Activated CD8-positive, alpha-beta memory T cell treated with anti-CD3 and anti-CD28 coated beads for 36 hours (primary cell): Measurements from ENCODE around the gene RASSF1. TPM values are rescaled to one million over a fixed set of nuclear protein-coding genes. Genes with fewer than 3 reads are reported as not detected.
"Not testable (repeated sequence)": the region's sequence is repeated elsewhere in the genome, so short reads cannot be mapped to it uniquely, and the experiment has no call there.

Source experiments
- CTCF ChIA-PET: fragments of 350-600 bp; sonication (Branson Sonifier 250); formaldehyde crosslinking; loops from one replicate; lab custom pipeline; 2021; ENCODE audit warnings: antibody characterized with exemption; lab: Charles Lee
- POLR2A ChIA-PET: fragments of 350-600 bp; sonication (Branson Sonifier 250); formaldehyde crosslinking; loops from one replicate; lab custom pipeline; 2021; ENCODE audit warnings: antibody characterized with exemption; lab: Charles Lee
- total RNA-seq, 2 experiments: library from RNA; stranded (reverse); gene quantifications; one replicate each; pipeline ENCODE4 v1.2.3, GENCODE V29; 2021

Gene RASSF1
- total RNA-seq, 2 experiments from 2014 or later, result 68.2 to 72.5 TPM

DNA sequence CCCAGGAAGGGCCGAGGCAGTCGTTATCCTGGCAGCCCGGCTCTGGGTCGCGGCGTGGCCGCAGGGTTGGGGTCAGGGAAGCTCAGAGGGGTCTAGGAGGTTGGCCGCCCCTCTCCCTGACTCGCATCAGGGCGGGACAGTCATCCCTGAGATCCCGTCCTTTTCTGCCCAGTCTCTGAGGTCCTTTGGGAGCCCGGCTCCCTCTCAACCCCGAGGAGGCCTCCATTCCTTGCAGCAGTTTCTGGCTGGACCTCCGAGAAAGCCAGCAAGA, 18.6 kb downstream of the RASSF1 start:
- POLR2A ChIA-PET, result interaction anchor here (1.0 to 2.8 kb wide), 2 partner anchors 15 to 23 kb away, joined by 4 to 6 read pairs; partner anchors contain the start of genes HYAL3 and NAA80
- CTCF ChIA-PET, result interaction anchor here (0.6 to 1.9 kb wide), 9 partner anchors 12 to 34 kb away, joined by 3 to 6 read pairs (median 3); partner anchors contain the start of genes HYAL3 and NAA80

DNA sequence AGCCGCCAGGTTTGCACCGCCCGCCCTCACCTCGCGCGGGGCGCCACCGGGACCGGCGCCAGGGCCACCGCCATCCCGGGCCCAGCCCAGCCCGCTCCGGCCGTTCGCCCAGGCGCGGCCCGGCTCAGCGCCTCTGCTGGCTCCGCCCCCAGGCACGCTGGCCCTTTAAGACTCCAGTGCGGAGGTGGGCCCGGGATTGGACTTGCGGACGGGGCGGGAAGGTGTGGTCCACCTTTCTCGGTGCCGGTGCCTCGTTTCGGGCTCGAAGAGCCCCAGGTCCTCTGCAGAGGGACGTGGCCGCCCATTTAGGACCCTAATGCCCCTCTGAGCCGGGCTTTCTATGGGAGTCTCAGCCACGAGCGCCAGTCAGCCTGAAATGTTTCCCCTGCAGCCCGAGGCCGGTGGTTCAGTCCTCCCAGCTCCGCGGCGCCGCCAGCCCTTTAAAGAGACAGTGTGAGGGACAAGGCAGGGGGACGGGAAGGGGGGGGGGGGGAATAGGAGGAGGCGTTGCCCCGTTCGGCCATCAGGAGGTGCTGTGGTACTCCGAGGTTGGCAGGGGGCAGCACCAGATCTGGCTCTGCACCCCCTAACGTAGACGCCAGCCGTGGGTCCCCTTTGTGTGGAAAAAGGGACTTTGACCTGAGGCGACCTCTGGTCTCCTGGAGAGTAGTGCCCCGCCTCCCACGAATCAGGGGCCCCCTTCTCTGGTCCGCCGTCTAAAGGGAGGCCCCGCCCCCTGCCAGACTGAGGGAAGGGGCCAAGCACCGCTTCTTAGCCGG, 19.1 kb downstream of the RASSF1 start:
- POLR2A ChIA-PET, result interaction anchor here (1.0 to 2.8 kb wide), 3 partner anchors 15 to 30 kb away, joined by 3 to 6 read pairs (median 4); partner anchors contain the start of genes HYAL3, IFRD2 and NAA80
- CTCF ChIA-PET, result interaction anchor here (0.6 to 1.9 kb wide), 8 partner anchors 12 to 34 kb away, joined by 3 to 6 read pairs (median 4); partner anchors contain the start of genes HYAL3 and NAA80

DNA sequence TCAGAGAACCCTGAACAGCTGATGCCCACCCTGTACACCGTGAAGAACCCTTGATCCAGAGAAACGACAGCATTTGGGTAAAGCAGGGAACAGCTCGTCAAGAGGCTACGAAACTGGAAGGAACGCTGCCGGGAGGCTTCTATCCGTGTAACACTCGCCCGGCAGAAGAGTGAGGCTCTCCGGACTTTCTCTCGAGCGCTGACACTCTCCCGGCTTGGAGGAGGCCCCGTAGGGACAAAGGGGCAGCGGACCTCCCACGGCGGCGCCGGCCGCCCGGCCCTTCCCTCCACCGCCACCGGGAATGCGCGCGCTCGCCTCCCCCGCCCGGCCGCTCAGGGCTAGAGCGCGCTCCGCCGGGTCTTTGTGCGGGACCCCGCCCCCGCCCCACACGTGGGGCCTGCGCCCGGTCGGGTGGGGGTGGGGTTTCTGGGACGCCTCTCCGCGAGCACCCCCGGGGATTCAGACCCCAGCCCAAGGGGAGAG, 19.7 kb downstream of the RASSF1 start:
- CTCF ChIA-PET, result interaction anchor here (0.7 to 1.9 kb wide), 4 partner anchors 14 to 74 kb away, joined by 3 to 6 read pairs (median 4); partner anchors contain the start of genes HYAL3 and NAA80
- POLR2A ChIA-PET, result interaction anchor here (0.5 to 2.8 kb wide), 5 partner anchors 16 to 83 kb away, joined by 3 to 6 read pairs (median 3); partner anchors contain the start of genes HYAL3, IFRD2 and NAA80

DNA sequence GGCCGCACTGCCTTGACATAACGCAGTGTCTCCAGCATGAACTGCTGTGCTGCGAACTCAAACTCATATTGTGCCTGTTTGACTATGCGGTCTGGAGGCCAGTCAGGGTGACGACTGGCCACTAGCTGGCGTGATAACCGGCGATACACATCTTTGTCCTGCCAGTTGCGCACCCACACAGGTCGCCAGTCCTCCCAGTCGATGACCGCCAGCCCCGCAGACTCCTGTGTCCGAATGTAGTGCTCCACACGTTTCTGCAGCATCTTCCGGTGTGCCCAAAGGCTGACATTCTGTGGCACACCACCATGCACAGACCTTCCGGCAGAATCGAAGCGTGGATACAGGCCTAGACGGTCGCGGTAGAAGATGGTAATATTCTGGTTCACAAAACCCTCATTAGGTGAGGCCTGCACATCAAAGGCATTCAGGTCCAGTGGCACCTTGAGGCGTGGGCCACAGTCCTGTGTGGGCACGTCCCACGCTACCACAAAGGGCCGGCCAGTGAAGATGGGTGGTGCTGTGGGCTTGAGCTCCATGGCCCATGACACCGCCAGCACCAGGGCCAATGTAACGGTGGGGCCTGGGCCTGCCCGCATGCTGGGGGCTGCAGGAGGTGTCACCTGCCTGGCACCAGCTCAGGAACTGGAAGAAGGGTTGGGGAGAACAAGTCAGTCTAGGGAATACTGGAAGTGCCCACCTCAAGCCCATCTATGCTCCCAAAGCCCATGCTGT, 20.6 kb downstream of the RASSF1 start:
- ChIA-PET POLR2A (interaction anchor here (0.5 to 2.8 kb wide), 4 partner anchors 17 to 82 kb away, joined by 3 to 6 read pairs (median 3); partner anchors contain the start of genes HYAL3, IFRD2 and NAA80), CTCF (interaction anchor here (0.6 to 1.8 kb wide), 3 partner anchors 21 to 174 kb away, joined by 3 to 5 read pairs (median 3); partner anchors contain the start of genes HYAL3 and NAA80)

DNA sequence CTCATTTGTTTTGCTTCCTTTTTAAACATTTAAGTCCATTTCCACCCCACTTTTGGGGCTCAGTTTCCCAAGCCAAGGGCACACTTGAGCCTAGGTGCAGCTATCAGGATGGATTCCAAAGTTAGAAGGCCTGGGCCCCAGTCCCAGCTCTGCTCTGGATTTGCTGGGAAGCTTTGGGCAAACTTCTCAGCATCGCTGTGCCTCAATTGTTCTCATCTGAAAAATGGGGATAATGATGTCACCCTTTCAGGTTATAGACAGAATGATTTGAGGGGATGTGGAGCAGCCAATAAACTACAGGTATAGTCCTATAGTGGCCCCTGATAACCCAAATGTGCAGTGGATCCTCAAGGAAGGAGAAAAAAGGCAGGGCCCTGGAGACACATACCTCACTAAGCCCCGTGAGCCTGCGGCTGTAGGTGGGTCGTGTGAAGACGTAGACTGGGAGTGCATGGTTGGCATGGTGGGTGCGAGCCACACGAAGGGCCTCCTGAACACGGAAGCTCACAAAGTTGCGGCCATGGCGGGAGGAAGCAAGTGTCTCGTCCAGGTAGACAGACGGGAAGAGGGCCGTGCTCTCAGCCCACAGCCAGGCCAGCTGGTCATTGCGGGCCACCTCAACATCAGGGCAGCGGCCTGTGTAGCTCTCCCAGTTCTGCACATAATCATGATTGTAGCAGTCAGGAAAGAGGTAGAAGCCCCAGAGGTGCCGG, 21.3 kb downstream of the RASSF1 start:
- CTCF ChIA-PET, result no interaction called here
- POLR2A ChIA-PET, result interaction anchor here (1.5 kb wide), 1 partner anchor 15 kb away, joined by 3 read pairs; no protein-coding TSS in a partner anchor

DNA sequence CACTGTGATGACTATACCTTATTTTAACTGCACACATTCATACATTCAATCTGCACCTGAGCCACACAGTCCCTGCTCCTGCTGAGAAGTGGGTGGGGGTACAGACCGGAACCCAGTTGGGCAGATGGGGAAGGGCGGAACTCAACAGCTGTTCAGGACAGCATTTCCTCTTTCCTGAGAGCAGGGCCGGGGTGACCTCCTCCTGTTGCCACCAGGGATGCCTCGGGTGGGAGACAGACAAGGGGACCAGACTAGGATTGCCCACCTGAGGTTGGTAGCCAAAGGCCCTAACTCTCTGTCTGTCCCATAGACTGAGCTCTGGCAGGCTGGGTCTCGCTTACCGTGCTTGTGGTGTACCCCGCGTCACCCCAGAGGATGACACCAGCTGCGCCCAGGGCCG, 22.0 kb downstream of the RASSF1 start:
- CTCF ChIA-PET, result interaction anchor here (0.6 kb wide), 1 partner anchor 34 kb away, joined by 5 read pairs; no protein-coding TSS in a partner anchor
- POLR2A ChIA-PET, result interaction anchor here (1.5 kb wide), 1 partner anchor 16 kb away, joined by 3 read pairs; no protein-coding TSS in a partner anchor

DNA sequence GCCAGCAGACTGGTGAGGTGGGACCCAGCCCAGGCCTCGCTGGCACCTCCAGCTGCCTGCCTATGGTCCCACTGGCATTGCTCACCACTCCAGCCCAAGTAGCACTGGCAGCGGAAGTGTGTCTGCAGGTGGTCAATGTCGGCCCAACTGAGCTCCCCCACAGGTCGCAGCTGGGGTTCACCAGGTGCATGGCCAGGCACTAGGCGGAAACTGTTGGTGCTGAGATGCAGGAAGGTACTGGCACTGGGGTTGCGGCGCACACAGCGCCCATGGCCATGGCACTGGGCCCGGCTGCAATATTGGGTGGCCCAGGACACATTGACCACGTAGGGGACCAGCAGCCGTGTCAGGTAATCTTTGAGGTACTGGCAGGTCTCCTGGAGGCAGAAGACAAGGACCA, 22.5 kb downstream of the RASSF1 start:
- CTCF ChIA-PET, result interaction anchor here (0.6 kb wide), 1 partner anchor 35 kb away, joined by 5 read pairs; no protein-coding TSS in a partner anchor
- POLR2A ChIA-PET, result interaction anchor here (0.5 to 1.5 kb wide), 2 partner anchors 16 to 251 kb away, joined by 3 read pairs; partner anchors contain the start of gene HEMK1

DNA sequence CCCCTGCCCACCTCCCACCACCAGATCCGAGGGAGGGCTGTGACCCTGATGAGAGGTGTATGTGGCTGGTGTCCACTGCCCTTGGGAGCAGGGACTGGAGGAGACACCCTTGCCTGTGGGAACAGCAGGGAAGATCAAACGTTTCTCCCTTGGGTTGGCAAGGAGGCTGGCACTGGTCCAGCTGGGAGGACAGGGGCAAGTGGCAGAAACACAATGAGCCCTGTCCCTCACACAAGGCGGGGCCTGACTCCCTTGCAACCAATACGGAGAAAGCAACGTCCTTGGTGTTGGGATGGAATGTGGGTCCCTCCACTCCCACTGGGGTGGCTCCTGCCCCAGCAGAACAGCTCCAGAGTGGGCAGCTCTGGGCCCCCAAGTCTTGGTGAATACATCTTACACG, 23.3 kb downstream of the RASSF1 start:
- ChIA-PET POLR2A (interaction anchor here (1.4 kb wide), 1 partner anchor 11 kb away, joined by 8 read pairs; the partner anchor contains the start of gene TUSC2), CTCF (interaction anchor here (0.9 kb wide), 1 partner anchor 58 kb away, joined by 3 read pairs; no protein-coding TSS in a partner anchor)

DNA sequence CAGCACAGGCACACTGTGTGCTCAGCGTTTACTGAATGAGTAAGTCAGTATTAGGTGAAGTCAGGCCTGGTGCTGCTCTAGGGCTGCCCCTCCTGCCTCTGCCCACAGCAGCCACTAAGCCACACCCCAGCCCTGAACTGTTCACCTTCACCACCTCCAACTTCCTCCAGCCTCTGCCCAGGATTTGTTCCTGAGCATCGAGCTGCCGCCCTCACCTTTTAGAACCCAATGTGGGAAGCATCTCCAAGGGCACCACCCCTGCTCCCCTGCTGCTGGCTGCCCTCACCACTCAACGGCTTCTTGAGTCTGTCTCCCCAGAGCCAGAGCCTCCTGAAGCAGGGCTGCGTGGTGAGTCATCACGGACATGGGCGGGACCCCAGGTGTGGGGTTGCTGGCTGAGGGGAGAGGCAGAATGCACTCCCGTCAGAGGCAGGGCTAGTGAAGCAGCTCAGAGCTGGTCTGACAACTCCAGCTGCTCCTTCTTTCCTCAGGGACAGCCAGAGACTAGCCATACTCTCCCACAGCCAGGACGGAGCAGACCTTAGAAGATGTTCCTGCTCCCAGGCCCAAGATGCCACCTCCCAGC, 23.9 kb downstream of the RASSF1 start:
- ChIA-PET CTCF (interaction anchor here (0.9 kb wide), 1 partner anchor 57 kb away, joined by 3 read pairs; no protein-coding TSS in a partner anchor), POLR2A (interaction anchor here (1.4 kb wide), 1 partner anchor 12 kb away, joined by 8 read pairs; the partner anchor contains the start of gene TUSC2)

DNA sequence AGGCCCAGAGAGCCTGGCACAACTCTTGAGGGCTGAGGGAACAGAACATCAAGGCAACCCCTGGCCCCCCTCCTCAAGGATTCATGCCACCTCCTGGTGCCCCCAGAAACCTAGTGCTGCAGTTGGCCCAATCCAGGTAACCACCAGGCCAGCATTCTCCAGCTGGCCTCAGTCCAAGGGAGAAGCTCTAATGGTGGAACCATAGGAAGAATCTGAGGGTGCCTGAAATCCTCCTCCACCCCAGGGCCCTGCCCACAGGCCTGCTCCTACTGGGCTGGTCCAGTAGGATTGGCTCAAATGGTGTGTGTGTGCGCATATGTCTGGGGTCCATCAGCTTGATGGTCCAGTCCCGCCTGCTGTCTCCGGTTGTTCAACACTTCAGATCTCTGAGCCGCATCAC, 25.8 kb downstream of the RASSF1 start:
- ChIA-PET CTCF (interaction anchor here (1.3 to 1.5 kb wide), 2 partner anchors 9 to 16 kb away, joined by 3 to 5 read pairs; partner anchors contain the start of genes HYAL3 and NAA80), POLR2A (interaction anchor here (0.9 kb wide), 1 partner anchor 9 kb away, joined by 5 read pairs; no protein-coding TSS in a partner anchor)

DNA sequence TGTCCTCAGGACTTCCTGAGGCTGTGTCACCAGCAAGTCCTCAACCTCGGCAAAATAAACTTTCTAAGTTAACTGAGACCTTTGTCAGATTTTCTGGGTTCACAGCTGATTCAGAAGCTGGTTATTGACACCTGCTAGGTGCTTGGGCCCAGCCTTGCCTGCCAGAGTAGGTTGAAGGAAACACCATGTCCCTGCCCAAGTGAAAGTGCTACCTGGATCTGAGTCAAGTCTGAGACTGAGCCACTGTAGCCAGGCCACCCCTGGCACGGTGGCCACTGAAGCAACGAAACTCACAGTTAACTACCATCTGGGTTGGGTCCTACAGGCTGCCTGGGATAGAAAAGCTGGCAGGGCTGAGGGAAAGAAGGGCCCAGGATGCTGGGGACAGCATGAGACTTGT, 26.3 kb downstream of the RASSF1 start:
- ChIA-PET POLR2A (no interaction called here), CTCF (interaction anchor here (1.1 to 1.5 kb wide), 3 partner anchors 9 to 15 kb away, joined by 3 to 5 read pairs (median 4); partner anchors contain the start of genes HYAL3 and NAA80)

DNA sequence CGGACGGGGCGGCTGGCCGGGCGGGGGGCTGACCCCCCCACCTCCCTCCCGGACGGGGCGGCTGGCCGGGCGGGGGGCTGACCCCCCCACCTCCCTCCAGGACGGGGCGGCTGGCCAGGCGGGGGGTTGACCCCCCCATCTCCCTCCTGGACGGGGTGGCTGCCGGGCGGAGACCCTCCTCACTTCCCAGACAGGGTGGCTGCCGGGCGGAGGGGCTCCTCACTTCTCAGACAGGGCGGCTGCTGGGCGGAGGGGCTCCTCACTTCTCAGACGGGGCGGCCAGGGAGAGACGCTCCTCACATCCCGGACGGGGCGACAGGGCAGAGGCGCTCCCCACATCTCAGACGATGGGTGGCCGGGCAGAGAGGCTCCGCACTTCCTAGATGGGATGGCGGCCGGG, 28.6 kb downstream of the RASSF1 start:
- POLR2A ChIA-PET, CTCF ChIA-PET: not testable (repeated sequence)

DNA sequence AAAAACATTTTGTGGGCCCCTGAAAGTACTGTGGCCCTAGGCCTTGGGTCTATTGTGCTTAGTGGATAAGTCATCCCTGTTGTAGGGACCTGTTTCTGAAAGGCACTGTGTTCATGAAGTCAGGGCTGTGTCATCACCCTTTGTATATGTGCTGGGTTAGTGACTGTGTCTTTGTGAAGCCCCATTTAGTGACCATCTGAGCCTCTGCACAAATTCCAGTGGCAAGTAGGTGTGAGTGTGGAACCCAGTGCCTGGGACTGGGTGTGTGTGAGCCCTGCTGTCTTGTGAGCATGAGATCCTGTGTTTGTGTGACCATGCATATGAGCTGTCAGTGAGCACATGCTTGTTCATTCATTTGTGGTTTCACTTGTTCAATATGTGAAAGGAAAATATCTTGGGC, 36.0 kb downstream of the RASSF1 start:
- ChIA-PET POLR2A (no interaction called here), CTCF (interaction anchor here (0.8 kb wide), 1 partner anchor 17 kb away, joined by 3 read pairs; no protein-coding TSS in a partner anchor)

DNA sequence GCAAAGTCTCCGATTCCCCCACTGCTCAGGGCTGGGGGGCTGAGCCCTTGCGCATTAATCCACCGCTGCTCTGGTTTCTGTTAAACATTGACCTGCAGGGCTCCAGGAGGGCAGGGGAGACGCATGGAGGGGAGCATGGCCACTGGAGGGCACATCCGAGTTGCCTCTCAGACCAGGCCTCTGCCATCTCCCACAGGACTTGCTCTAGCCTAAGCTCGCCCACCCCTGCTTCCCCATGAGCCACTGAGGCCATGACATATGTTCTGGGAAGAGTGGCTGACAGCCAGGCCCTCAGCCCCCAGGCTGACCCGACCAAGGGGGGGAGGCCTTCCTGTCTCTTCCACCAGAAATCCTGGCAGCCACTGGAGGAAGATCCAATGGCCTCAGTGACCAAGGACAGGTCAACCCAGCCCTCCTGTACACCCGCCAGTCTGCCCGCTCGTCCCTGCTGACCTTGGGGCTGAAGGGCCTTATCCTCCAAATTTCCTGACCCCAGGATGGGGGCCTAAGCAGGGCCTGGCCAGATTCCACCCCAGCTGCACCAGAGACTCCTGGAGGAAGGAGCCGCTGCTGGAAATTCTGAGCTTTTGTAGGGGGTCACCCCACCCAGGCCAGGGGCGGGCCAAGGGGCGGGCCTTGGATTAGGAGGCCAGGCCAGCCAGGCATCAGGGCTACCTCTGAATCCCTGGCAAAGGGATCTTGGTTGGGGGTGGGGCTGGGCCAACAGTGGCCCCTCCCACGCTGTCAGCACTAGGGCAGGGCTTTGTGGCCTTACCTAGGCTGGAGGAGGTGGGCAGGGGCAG, 37.4 kb downstream of the RASSF1 start, which contains the start of gene HYAL1:
HYAL1 (minus strand) TSS at position 562 of the 803 bp plus-strand sequence. CDS start 618 bp downstream, outside the sequence.
- POLR2A ChIA-PET, result no interaction called here
- CTCF ChIA-PET, result interaction anchor here (1.1 kb wide), 1 partner anchor 21 kb away, joined by 3 read pairs; no protein-coding TSS in a partner anchor

DNA sequence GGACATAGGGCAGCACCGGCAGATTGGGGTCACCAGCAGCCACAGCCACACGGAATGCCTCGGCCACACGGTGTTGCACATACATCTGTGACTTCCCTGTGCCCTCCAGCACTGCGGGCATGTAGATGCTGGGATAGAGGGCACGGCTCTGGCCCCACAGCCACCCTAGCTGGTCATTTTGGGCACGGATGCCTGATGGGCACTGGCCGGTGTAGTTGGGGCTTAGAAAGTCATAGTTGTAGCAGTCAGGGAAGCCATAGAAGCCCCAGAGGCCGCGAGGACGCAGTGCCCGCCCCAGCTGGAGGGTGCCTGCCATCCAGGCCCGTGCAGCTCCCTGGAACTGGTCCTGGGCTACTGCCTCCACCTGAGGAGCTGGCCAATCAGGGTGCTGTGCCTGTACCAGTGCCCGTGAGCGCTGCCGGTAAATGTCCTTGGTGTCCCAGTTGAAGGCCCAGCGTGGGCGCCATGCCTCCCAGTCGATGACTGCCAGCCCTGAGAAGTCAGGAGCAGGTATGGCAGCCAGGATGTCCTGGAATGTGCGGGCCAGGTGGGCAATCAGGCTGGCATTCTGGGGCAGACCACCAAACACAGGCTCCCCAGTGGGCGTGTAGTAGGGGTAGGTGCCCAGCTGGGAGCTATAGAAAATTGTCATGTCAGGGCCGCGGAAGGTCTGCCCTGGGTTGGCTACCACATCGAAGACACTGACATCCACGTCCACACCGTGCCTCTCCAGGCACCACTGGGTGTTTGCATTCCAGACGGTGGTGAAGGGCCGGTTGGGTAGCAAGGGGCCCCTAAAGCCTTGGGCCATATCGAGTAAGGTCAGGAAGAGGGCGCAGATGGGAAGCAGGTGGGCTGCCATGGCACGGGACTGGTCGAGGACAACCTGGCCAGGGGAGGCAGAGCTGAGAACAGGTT, 38.3 kb downstream of the RASSF1 start:
- ChIA-PET CTCF (interaction anchor here (0.7 to 1.1 kb wide), 4 partner anchors 13 to 27 kb away, joined by 3 to 5 read pairs (median 3); partner anchors contain the start of gene HYAL2), POLR2A (interaction anchor here (0.7 kb wide), 1 partner anchor 25 kb away, joined by 5 read pairs; no protein-coding TSS in a partner anchor)
